ENCODE results near the gene CALN1. TPM values are rescaled to one million over a fixed set of nuclear protein-coding genes. Genes with fewer than 3 reads are reported as not detected.

Gene CALN1
- total RNA-seq, 1 donor: under 0.01 TPM

GRCh38 chr7:71860572-71860971 lies 551.6 kb downstream of the CALN1 start:
- DNase-seq (ENCODE audit: low read depth): no peak

GRCh38 chr7:71857338-71857737 lies 554.8 kb downstream of the CALN1 start:
- H3K4me3 ChIP-seq (ENCODE audit: low read depth, low read length): no peak overlapping the region

More at GRCh38 chr7:71860572-71860971, 551.6 kb downstream of the CALN1 start:
- no peak overlapping the region for H3K4me3 ChIP-seq (ENCODE audit: low read depth, low read length)
- no peak for TF ChIP-seq CTCF (IDR thresholded peaks at IDR 0.05; ENCODE audit: insufficient read depth, low read depth, low read length)

GRCh38 chr7:71854546-71855397 lies 557.4 kb downstream of the CALN1 start:
- DNase-seq (ENCODE audit: low read depth): no peak
- no peak overlapping the region for H3K4me3 ChIP-seq (ENCODE audit: low read depth, low read length)
- TF ChIP-seq CTCF (IDR thresholded peaks at IDR 0.05; ENCODE audit: insufficient read depth, low read depth, low read length): no peak

More at GRCh38 chr7:71857338-71857737, 554.8 kb downstream of the CALN1 start:
- DNase-seq (ENCODE audit: low read depth): no peak
- TF ChIP-seq CTCF (IDR thresholded peaks at IDR 0.05; ENCODE audit: insufficient read depth, low read depth, low read length): no peak

- TF ChIP-seq CTCF (IDR thresholded peaks at IDR 0.05; ENCODE audit: insufficient read depth, low read depth, low read length): no peak
- no peak for DNase-seq (ENCODE audit: low read depth)
- H3K4me3 ChIP-seq (ENCODE audit: low read depth, low read length): no peak overlapping the region
These were observed 560.2 kb downstream of the CALN1 start for GRCh38 chr7:71851776-71852498.

- no peak for DNase-seq (ENCODE audit: low read depth)
- no peak for TF ChIP-seq CTCF (IDR thresholded peaks at IDR 0.05; ENCODE audit: insufficient read depth, low read depth, low read length)
- no peak overlapping the region for H3K4me3 ChIP-seq (ENCODE audit: low read depth, low read length)
These were observed 566.0 kb downstream of the CALN1 start for GRCh38 chr7:71846160-71846559.

- no peak for DNase-seq (ENCODE audit: low read depth)
- no peak overlapping the region for H3K4me3 ChIP-seq (ENCODE audit: low read depth, low read length)
- no peak for TF ChIP-seq CTCF (IDR thresholded peaks at IDR 0.05; ENCODE audit: insufficient read depth, low read depth, low read length)
These were observed 568.5 kb downstream of the CALN1 start for GRCh38 chr7:71843676-71844075.

Measured in fibroblast of villous mesenchyme (primary cell).